Measurements from ENCODE around the gene NLN.
"Not testable (repeated sequence)": the region's sequence is repeated elsewhere in the genome, so short reads cannot be mapped to it uniquely, and the experiment has no call there.

NLN gene

GRCh38 chr5:65776441-65777141 is 54.6 kb downstream of the NLN start:
- H3K4me3 ChIP-seq (ENCODE audit: low read length) = no peak overlapping the region
- no peaks in the 10 kb centered on the region for H3K27me3 ChIP-seq (replicated peaks; ENCODE audit: insufficient read depth, low read length)
- peaks cover 14% of the 10 kb centered on the region; the same call in 1 of the 2 replicates for H3F3A ChIP-seq (ENCODE audit: insufficient read depth, low read length)
- H3K27ac ChIP-seq (ENCODE audit: low read length) = no peak overlapping the region
- no peaks in the 10 kb centered on the region for H3K9me3 ChIP-seq (replicated peaks; ENCODE audit: insufficient read depth, low read length)
- DNase-seq = peak; percentile 17
- no peaks in the 10 kb centered on the region for H3K9me2 ChIP-seq (replicated peaks; ENCODE audit: insufficient read depth, low read length)
- H4K20me1 ChIP-seq (ENCODE audit: insufficient read depth, low read length) = no peaks in the 10 kb centered on the region
- H3K36me3 ChIP-seq (replicated peaks; ENCODE audit: insufficient read depth, low read length) = no peaks in the 10 kb centered on the region
- TF ChIP-seq EZH2phosphoT487 (IDR thresholded peaks at IDR 0.05; ENCODE audit: low read length) (no peak), EZH2 (optimal IDR thresholded peaks at IDR 0.05; ENCODE audit: low read depth, low read length) (no peak)
- TF ChIP-seq, protein P1, sequence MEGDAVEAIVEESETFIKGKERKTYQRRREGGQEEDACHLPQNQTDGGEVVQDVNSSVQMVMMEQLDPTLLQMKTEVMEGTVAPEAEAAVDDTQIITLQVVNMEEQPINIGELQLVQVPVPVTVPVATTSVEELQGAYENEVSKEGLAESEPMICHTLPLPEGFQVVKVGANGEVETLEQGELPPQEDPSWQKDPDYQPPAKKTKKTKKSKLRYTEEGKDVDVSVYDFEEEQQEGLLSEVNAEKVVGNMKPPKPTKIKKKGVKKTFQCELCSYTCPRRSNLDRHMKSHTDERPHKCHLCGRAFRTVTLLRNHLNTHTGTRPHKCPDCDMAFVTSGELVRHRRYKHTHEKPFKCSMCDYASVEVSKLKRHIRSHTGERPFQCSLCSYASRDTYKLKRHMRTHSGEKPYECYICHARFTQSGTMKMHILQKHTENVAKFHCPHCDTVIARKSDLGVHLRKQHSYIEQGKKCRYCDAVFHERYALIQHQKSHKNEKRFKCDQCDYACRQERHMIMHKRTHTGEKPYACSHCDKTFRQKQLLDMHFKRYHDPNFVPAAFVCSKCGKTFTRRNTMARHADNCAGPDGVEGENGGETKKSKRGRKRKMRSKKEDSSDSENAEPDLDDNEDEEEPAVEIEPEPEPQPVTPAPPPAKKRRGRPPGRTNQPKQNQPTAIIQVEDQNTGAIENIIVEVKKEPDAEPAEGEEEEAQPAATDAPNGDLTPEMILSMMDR (IDR thresholded peaks at IDR 0.05; ENCODE audit: low read length) = no peak
- H3K9ac ChIP-seq (ENCODE audit: low read length) = no peak overlapping the region
- H2AFZ ChIP-seq (ENCODE audit: low read length) = no peak overlapping the region
- H3K79me2 ChIP-seq (ENCODE audit: low read length) = no peaks in the 10 kb centered on the region
- peaks cover 39% of the 10 kb centered on the region for H3K4me1 ChIP-seq (ENCODE audit: low read length)
- no peak overlapping the region for H3K4me2 ChIP-seq (ENCODE audit: low read depth, low read length)

DNA sequence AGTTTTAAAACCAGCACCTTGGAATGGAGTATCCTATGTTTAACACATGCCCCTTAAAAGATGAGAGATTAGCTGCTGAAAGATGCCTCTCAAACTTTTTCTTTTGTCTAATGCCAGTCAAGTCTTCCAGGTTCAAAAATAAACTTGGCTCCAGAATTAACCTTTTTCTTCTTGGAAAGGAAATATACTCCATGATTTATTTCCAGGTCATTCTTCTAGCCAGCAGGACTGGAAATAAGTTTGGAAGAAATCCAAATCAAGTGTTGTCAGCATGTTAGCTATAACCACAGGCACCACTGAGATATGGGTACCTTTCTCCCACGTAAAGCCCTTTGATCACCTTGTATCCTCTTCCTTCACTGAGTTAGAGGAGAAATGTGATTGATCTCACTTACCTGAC is 56.1 kb downstream of the NLN start:
- Histone ChIP-seq H3K4me1 (ENCODE audit: low read length) (peaks cover 39% of the 10 kb centered on the region), H3K36me3 (replicated peaks; ENCODE audit: insufficient read depth, low read length) (no peaks in the 10 kb centered on the region), H3K9ac (ENCODE audit: low read length) (no peak overlapping the region), H4K20me1 (ENCODE audit: insufficient read depth, low read length) (no peaks in the 10 kb centered on the region), H3K9me3 (replicated peaks; ENCODE audit: insufficient read depth, low read length) (no peaks in the 10 kb centered on the region), H3K4me2 (ENCODE audit: low read depth, low read length) (no peak overlapping the region), H3K4me3 (ENCODE audit: low read length) (no peak overlapping the region), H3K27ac (ENCODE audit: low read length) (no peak overlapping the region), H3K79me2 (ENCODE audit: low read length) (no peaks in the 10 kb centered on the region), H3F3A (ENCODE audit: insufficient read depth, low read length) (peaks cover 14% of the 10 kb centered on the region; the same call in 1 of the 2 replicates), H3K9me2 (replicated peaks; ENCODE audit: insufficient read depth, low read length) (no peaks in the 10 kb centered on the region), H2AFZ (ENCODE audit: low read length) (no peak overlapping the region), H3K27me3 (replicated peaks; ENCODE audit: insufficient read depth, low read length) (no peaks in the 10 kb centered on the region)
- no peak for DNase-seq
- TF ChIP-seq, protein P1 (IDR thresholded peaks at IDR 0.05; ENCODE audit: low read length) = no peak
- TF ChIP-seq EZH2phosphoT487 (IDR thresholded peaks at IDR 0.05; ENCODE audit: low read length) = no peak

GRCh38 chr5:65779643-65780042 is 57.6 kb downstream of the NLN start:
- no peaks in the 10 kb centered on the region for H3K9me3 ChIP-seq (replicated peaks; ENCODE audit: insufficient read depth, low read length)
- no peak overlapping the region for H3K9ac ChIP-seq (ENCODE audit: low read length)
- peaks cover 12% of the 10 kb centered on the region; the same call in 1 of the 2 replicates for H3F3A ChIP-seq (ENCODE audit: insufficient read depth, low read length)
- peak overlapping the region; percentile 48; the same call in 1 of the 2 replicates for H3K27ac ChIP-seq (ENCODE audit: low read length)
- TF ChIP-seq, protein P1 (IDR thresholded peaks at IDR 0.05; ENCODE audit: low read length) = no peak
- TF ChIP-seq EZH2phosphoT487 (IDR thresholded peaks at IDR 0.05; ENCODE audit: low read length) (no peak), EZH2 (optimal IDR thresholded peaks at IDR 0.05; ENCODE audit: low read depth, low read length) (no peak)
- peak overlapping the region; percentile 69 for H2AFZ ChIP-seq (ENCODE audit: low read length)
- peaks cover 33% of the 10 kb centered on the region for H3K4me1 ChIP-seq (ENCODE audit: low read length)
- H3K4me2 ChIP-seq (ENCODE audit: low read depth, low read length) = peak overlapping the region; percentile 37
- no peaks in the 10 kb centered on the region for H3K27me3 ChIP-seq (replicated peaks; ENCODE audit: insufficient read depth, low read length)
- no peaks in the 10 kb centered on the region for H4K20me1 ChIP-seq (ENCODE audit: insufficient read depth, low read length)
- 0 out of 2 replicates have a peak overlapping the region, but pooled peaks have one; percentile 21 for H3K4me3 ChIP-seq (ENCODE audit: low read length)
- H3K9me2 ChIP-seq (replicated peaks; ENCODE audit: insufficient read depth, low read length) = no peaks in the 10 kb centered on the region
- peak; percentile 89 for DNase-seq
- no peaks in the 10 kb centered on the region for H3K36me3 ChIP-seq (replicated peaks; ENCODE audit: insufficient read depth, low read length)
- no peaks in the 10 kb centered on the region for H3K79me2 ChIP-seq (ENCODE audit: low read length)

GRCh38 chr5:65788296-65788695 is 66.3 kb downstream of the NLN start:
- not testable (repeated sequence) for H3K36me3 ChIP-seq (replicated peaks; ENCODE audit: insufficient read depth, low read length); H3K27me3 ChIP-seq (replicated peaks; ENCODE audit: insufficient read depth, low read length); H3K9me3 ChIP-seq (replicated peaks; ENCODE audit: insufficient read depth, low read length); H3K4me2 ChIP-seq (ENCODE audit: low read depth, low read length); H3K79me2 ChIP-seq (ENCODE audit: low read length); H3K4me3 ChIP-seq (ENCODE audit: low read length); H4K20me1 ChIP-seq (ENCODE audit: insufficient read depth, low read length); H3K27ac ChIP-seq (ENCODE audit: low read length); H2AFZ ChIP-seq (ENCODE audit: low read length); H3K9ac ChIP-seq (ENCODE audit: low read length); DNase-seq; H3F3A ChIP-seq (ENCODE audit: insufficient read depth, low read length); H3K9me2 ChIP-seq (replicated peaks; ENCODE audit: insufficient read depth, low read length)
- H3K4me1 ChIP-seq (ENCODE audit: low read length) = peaks cover 11% of the 10 kb centered on the region
